ENCODE measurements around the gene GRXCR1.
A peak's percentile ranks its signal among the peaks of the same experiment; 100 is the strongest.

The GRXCR1 gene

GRCh38 chr4:42855779-42856178 lies 36.7 kb upstream of the GRXCR1 start:
- no peaks in the 10 kb centered on the region for H3K27me3 ChIP-seq (ENCODE audit: insufficient read depth, low read length)
- no peak overlapping the region for H2BK12ac ChIP-seq (ENCODE audit: low read length)
- peaks cover 1% of the 10 kb centered on the region for H3K9me3 ChIP-seq (ENCODE audit: insufficient read depth, low read depth, low read length)
- DNase-seq = no peak
- H3K14ac ChIP-seq (ENCODE audit: low read length) = no peak overlapping the region
- H2AFZ ChIP-seq (ENCODE audit: insufficient read depth, low read length, poor library complexity) = no peak overlapping the region
- no peak overlapping the region for H3K9ac ChIP-seq (ENCODE audit: low read length)
- H3K27ac ChIP-seq (ENCODE audit: low read depth, low read length) = no peak overlapping the region
- H3K79me1 ChIP-seq (ENCODE audit: low read length) = no peaks in the 10 kb centered on the region
- no peaks in the 10 kb centered on the region for H3K36me3 ChIP-seq (ENCODE audit: control insufficient read depth in 1 of 2, insufficient read depth in 2 of 2, low read length in 2 of 2)
- no peak overlapping the region for H3K18ac ChIP-seq (ENCODE audit: low read length)
- H3K79me2 ChIP-seq (ENCODE audit: control insufficient read depth, insufficient read depth, low read length, poor library complexity) = no peaks in the 10 kb centered on the region
- no peaks in the 10 kb centered on the region for H3K4me1 ChIP-seq (ENCODE audit: control insufficient read depth in 1 of 2, insufficient read depth in 2 of 2, low read length in 2 of 2)
- H2BK5ac ChIP-seq (ENCODE audit: low read depth, low read length, poor library complexity) = no peak overlapping the region
- H4K8ac ChIP-seq (ENCODE audit: low read depth, low read length) = no peak overlapping the region
- no peak overlapping the region for H3K4ac ChIP-seq (ENCODE audit: low read depth, low read length)
- no peak overlapping the region for H3K4me3 ChIP-seq (ENCODE audit: low read depth, low read length)
- H4K91ac ChIP-seq (ENCODE audit: low read depth, low read length) = no peak overlapping the region
- no peak overlapping the region for H3K23ac ChIP-seq (ENCODE audit: low read length)
- H3K4me2 ChIP-seq (ENCODE audit: low read length) = no peak overlapping the region
- no peak overlapping the region for H4K12ac ChIP-seq (ENCODE audit: low read depth, low read length)
- H2BK120ac ChIP-seq (ENCODE audit: insufficient read depth, low read length, poor library complexity) = no peak overlapping the region
- H2AK5ac ChIP-seq (ENCODE audit: low read length) = no peak overlapping the region

- Histone ChIP-seq H3K79me2 (ENCODE audit: control insufficient read depth, insufficient read depth, low read length, poor library complexity) (no peaks in the 10 kb centered on the region), H4K8ac (ENCODE audit: low read depth, low read length) (no peak overlapping the region)
- no CpG with 5 or more reads among the region's 3 CpGs for WGBS (ENCODE audit: extremely low coverage, insufficient coverage, insufficient read length)
Observed at GRCh38 chr4:42865572-42866189, 26.8 kb upstream of the GRXCR1 start.

GRCh38 chr4:42871261-42871660 lies 21.3 kb upstream of the GRXCR1 start:
- Histone ChIP-seq H3K79me2 (ENCODE audit: control insufficient read depth, insufficient read depth, low read length, poor library complexity) (no peaks in the 10 kb centered on the region), H4K91ac (ENCODE audit: low read depth, low read length) (no peak overlapping the region), H2BK12ac (ENCODE audit: low read length) (no peak overlapping the region), H3K36me3 (ENCODE audit: control insufficient read depth in 1 of 2, insufficient read depth in 2 of 2, low read length in 2 of 2) (no peaks in the 10 kb centered on the region), H2AK5ac (ENCODE audit: low read length) (no peak overlapping the region), H3K4me1 (ENCODE audit: control insufficient read depth in 1 of 2, insufficient read depth in 2 of 2, low read length in 2 of 2) (no peaks in the 10 kb centered on the region), H3K9me3 (ENCODE audit: insufficient read depth, low read depth, low read length) (no peaks in the 10 kb centered on the region), H3K27ac (ENCODE audit: low read depth, low read length) (no peak overlapping the region), H2BK120ac (ENCODE audit: insufficient read depth, low read length, poor library complexity) (no peak overlapping the region), H4K8ac (ENCODE audit: low read depth, low read length) (no peak overlapping the region), H3K4ac (ENCODE audit: low read depth, low read length) (no peak overlapping the region), H3K4me2 (ENCODE audit: low read length) (no peak overlapping the region), H3K9ac (ENCODE audit: low read length) (no peak overlapping the region), H3K79me1 (ENCODE audit: low read length) (no peaks in the 10 kb centered on the region), H3K27me3 (ENCODE audit: insufficient read depth, low read length) (no peaks in the 10 kb centered on the region), H2BK5ac (ENCODE audit: low read depth, low read length, poor library complexity) (no peak overlapping the region), H4K12ac (ENCODE audit: low read depth, low read length) (no peak overlapping the region), H2AFZ (ENCODE audit: insufficient read depth, low read length, poor library complexity) (no peak overlapping the region), H3K23ac (ENCODE audit: low read length) (no peak overlapping the region), H3K14ac (ENCODE audit: low read length) (no peak overlapping the region), H3K18ac (ENCODE audit: low read length) (no peak overlapping the region), H3K4me3 (ENCODE audit: low read depth, low read length) (no peak overlapping the region)
- WGBS (ENCODE audit: extremely low coverage, insufficient coverage, insufficient read length) = no CpG with 5 or more reads among the region's 5 CpGs
- DNase-seq = no peak

More at GRCh38 chr4:42865572-42866189, 26.8 kb upstream of the GRXCR1 start:
- H3K4me3 ChIP-seq (ENCODE audit: low read depth, low read length) = no peak overlapping the region
- H4K91ac ChIP-seq (ENCODE audit: low read depth, low read length) = no peak overlapping the region
- H3K4ac ChIP-seq (ENCODE audit: low read depth, low read length) = no peak overlapping the region
- H3K18ac ChIP-seq (ENCODE audit: low read length) = no peak overlapping the region
- H3K9ac ChIP-seq (ENCODE audit: low read length) = no peak overlapping the region
- H2BK12ac ChIP-seq (ENCODE audit: low read length) = no peak overlapping the region
- H2BK120ac ChIP-seq (ENCODE audit: insufficient read depth, low read length, poor library complexity) = no peak overlapping the region
- H3K9me3 ChIP-seq (ENCODE audit: insufficient read depth, low read depth, low read length) = no peaks in the 10 kb centered on the region
- no peak overlapping the region for H3K23ac ChIP-seq (ENCODE audit: low read length)
- no peak overlapping the region for H2BK5ac ChIP-seq (ENCODE audit: low read depth, low read length, poor library complexity)
- H3K14ac ChIP-seq (ENCODE audit: low read length) = no peak overlapping the region
- no peak overlapping the region for H3K27ac ChIP-seq (ENCODE audit: low read depth, low read length)
- H3K79me1 ChIP-seq (ENCODE audit: low read length) = no peaks in the 10 kb centered on the region
- H3K4me1 ChIP-seq (ENCODE audit: control insufficient read depth in 1 of 2, insufficient read depth in 2 of 2, low read length in 2 of 2) = no peaks in the 10 kb centered on the region
- H3K36me3 ChIP-seq (ENCODE audit: control insufficient read depth in 1 of 2, insufficient read depth in 2 of 2, low read length in 2 of 2) = no peaks in the 10 kb centered on the region
- no peak overlapping the region for H2AFZ ChIP-seq (ENCODE audit: insufficient read depth, low read length, poor library complexity)
- peak; percentile 41 to 84 for DNase-seq
- no peak overlapping the region for H3K4me2 ChIP-seq (ENCODE audit: low read length)
- no peak overlapping the region for H4K12ac ChIP-seq (ENCODE audit: low read depth, low read length)
- H2AK5ac ChIP-seq (ENCODE audit: low read length) = no peak overlapping the region
- H3K27me3 ChIP-seq (ENCODE audit: insufficient read depth, low read length) = no peaks in the 10 kb centered on the region

- no CpG with 5 or more reads among the region's 2 CpGs for WGBS (ENCODE audit: extremely low coverage, insufficient coverage, insufficient read length)
- no peak overlapping the region for H3K4me2 ChIP-seq (ENCODE audit: low read length)
- H3K4ac ChIP-seq (ENCODE audit: low read depth, low read length) = no peak overlapping the region
- H2AFZ ChIP-seq (ENCODE audit: insufficient read depth, low read length, poor library complexity) = no peak overlapping the region
- H4K12ac ChIP-seq (ENCODE audit: low read depth, low read length) = no peak overlapping the region
- H3K23ac ChIP-seq (ENCODE audit: low read length) = no peak overlapping the region
- no peak overlapping the region for H2BK120ac ChIP-seq (ENCODE audit: insufficient read depth, low read length, poor library complexity)
- no peak overlapping the region for H3K18ac ChIP-seq (ENCODE audit: low read length)
- no peak overlapping the region for H4K8ac ChIP-seq (ENCODE audit: low read depth, low read length)
- no peak overlapping the region for H3K4me3 ChIP-seq (ENCODE audit: low read depth, low read length)
- DNase-seq = no peak
- H2AK5ac ChIP-seq (ENCODE audit: low read length) = no peak overlapping the region
- no peak overlapping the region for H2BK5ac ChIP-seq (ENCODE audit: low read depth, low read length, poor library complexity)
- H3K9ac ChIP-seq (ENCODE audit: low read length) = no peak overlapping the region
- no peaks in the 10 kb centered on the region for H3K4me1 ChIP-seq (ENCODE audit: control insufficient read depth in 1 of 2, insufficient read depth in 2 of 2, low read length in 2 of 2)
- H3K27me3 ChIP-seq (ENCODE audit: insufficient read depth, low read length) = no peaks in the 10 kb centered on the region
- no peak overlapping the region for H4K91ac ChIP-seq (ENCODE audit: low read depth, low read length)
- no peaks in the 10 kb centered on the region for H3K36me3 ChIP-seq (ENCODE audit: control insufficient read depth in 1 of 2, insufficient read depth in 2 of 2, low read length in 2 of 2)
- no peaks in the 10 kb centered on the region for H3K79me1 ChIP-seq (ENCODE audit: low read length)
- no peaks in the 10 kb centered on the region for H3K9me3 ChIP-seq (ENCODE audit: insufficient read depth, low read depth, low read length)
- no peaks in the 10 kb centered on the region for H3K79me2 ChIP-seq (ENCODE audit: control insufficient read depth, insufficient read depth, low read length, poor library complexity)
- H3K14ac ChIP-seq (ENCODE audit: low read length) = no peak overlapping the region
- no peak overlapping the region for H3K27ac ChIP-seq (ENCODE audit: low read depth, low read length)
- no peak overlapping the region for H2BK12ac ChIP-seq (ENCODE audit: low read length)
Observed at GRCh38 chr4:42871671-42872290, 20.7 kb upstream of the GRXCR1 start.

All from trophoblast cell (in vitro differentiated cells and primary cell).